ENCODE data around the gene UROS.

DNA sequence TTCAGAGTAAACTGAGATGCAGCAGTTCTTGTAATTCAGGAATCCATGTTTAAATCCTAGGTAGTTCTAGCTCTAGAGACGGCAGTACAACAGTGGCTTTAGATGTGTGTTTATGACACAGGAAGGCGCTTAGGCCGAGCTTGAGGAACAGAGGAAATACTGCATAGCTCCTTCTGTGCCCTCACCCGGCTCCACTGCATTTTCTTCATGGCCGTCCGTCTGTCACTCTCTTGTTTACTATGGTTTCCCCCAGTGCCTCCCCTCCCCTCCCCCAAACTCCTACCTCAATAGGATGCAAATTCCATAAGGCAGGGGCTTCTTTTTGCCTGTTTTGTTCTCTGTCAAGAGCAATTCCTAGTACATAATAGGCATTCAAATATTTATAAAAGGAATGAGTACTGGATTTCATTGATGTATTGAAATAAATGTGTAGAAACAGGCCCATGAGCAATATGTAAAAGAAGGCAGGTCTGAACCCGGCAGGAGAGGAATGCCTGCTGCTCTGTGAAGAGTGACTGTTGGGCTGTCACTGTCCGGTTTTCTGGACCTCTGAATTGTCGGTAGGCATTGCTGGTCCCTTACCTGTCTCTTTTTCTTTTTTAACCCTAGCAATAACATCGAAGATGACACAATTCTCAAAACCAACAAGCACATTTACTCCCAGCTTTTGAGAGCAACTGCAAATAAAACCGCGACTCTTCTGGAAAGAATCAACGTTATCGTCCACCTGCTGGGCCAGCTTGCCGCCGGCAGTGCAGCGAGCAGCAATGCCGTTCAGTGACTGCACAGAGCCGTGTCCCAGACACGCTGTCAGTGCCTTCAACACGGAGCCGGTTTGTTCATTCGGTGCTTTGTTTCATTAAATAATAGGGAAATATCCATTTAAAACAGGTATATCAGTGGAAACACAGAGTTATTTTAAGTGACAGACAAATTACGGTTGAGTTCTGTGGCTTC, 60.1 kb downstream of the UROS start:
- no peak for TF ChIP-seq NFIC (IDR thresholded peaks at IDR 0.05)
- TF ChIP-seq REST (IDR thresholded peaks at IDR 0.05; ENCODE audit: low read depth): no peak
- TF ChIP-seq EP300 (IDR thresholded peaks at IDR 0.05; ENCODE audit: borderline replicate concordance): no peak
- TF ChIP-seq MAX (IDR thresholded peaks at IDR 0.05): no peak

Data from Ishikawa (cell line).